NCI-H774 (cell line): ENCODE data around the gene EFCAB12.
A peak's percentile ranks its signal among the peaks of the same experiment; 100 is the strongest.
"Not testable (repeated sequence)": the region's sequence is repeated elsewhere in the genome, so short reads cannot be mapped to it uniquely, and the experiment has no call there.

ENCODE experiments used
- DNase-seq: peaks from one replicate; lab custom pipeline; 2025; lab: John Stamatoyannopoulos, UW

The EFCAB12 gene

DNA sequence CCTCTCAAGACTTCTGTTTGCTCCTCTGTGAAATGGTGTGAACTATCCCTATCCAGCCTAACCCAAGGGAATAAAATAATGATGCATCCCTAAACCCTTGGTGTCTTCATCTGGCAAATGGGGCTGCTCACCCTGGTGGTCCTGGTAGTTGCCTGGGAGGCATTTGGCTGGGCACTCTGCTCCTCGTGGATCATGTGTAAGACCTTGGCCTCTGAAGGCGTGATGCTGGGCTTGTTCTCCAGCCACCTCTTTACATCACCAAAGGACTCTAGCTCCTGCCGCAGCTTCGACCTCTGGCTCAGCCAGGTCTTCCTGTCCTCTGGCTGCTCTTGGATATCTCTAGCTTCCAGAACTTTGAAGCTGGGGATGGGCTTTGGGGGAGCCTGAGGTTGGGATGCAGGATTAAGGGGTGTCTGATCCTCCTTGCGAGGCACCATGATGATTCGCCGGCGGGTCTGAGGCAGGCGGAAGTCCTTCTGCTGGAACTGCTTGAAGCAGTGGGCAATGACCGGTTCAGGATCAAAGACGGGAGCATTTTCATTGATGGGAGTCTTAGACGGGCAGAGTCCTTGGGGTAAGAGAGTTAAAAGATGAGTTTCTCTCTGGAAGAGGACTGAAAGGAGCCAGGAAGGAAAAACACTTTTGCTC, 7.1 kb downstream of the EFCAB12 start:
- DNase-seq, result no peak

DNA sequence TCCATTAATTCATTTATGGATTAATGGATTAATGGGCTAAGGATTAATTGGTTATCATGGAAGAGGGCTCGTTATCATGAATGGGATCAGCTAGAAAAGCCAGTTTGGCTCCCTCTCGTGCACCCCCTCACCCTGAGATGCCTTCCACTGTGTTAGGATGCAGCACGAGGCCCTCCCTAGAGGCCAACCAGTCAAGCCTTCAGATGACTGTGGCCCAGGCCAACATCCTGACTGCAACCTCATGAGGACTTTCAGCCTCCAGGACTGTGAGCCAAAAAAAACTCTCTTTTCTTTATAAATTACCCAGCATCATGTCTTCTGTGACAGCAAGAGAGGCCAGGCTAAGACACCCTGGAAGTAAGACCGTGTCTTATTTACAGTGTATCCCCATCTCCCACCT, 9.0 kb downstream of the EFCAB12 start:
- no peak for DNase-seq

DNA sequence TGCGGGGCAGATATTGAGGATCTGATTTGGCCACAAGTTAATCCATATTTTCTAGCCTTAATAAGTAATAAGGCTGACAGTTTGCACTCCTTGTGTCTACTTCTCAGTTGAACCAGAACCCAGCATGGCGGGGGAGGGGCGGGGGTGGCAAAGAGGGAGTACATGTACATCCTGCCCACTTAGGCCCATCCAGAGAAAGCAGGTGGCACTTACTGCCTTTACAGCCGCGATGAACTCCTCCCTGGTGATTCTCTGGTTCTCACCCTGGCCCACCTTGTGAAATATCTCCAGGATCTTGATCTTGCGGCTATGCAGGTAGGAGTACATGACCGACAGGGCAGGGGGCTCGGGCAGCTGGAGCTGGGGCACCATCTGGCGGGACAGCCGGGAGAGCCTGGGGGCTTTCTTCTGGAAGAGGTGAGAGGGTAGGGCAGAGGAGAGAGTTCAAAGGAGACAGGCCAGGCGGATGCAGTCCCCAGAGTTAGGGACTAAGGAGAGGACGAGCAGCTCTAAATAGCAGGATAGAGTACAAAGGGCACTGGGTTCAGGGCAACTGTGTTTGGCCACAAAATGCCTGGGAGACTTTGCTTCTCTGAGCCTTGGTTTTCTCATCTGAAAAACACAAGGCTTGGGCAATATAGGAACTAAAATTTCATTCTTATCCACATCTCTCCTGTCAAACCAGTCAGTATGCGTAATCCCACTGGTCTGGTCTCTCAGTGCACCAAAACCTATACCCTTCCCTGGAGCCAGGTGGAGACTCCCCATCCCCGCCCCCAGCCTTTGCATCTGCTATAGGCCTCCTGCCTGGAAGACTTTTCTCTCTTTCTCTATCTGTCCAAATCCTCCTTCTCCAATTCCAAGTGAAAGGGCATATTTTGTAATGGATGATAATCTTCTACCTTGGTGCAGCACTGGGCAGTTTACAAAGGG, 10.1 kb downstream of the EFCAB12 start:
- DNase-seq, result no peak

DNA sequence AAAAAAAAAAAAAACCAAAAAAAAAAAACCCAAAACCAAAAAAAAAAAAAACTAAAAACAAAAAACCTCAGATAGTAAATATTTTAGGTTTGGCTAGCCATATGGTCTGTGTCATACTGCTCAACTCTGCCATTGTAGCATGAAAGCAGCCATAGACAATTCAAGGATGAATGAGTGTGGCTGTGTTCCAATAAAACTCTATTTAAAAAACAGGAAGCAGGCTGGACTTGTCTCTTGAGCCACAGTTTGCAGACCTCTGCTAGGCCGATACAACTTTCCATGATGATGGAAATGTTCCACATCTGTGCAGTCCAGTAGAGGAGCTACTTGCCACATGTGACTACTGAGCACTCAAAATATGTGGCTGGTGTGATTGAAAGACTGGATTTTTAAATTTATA, 11.1 kb downstream of the EFCAB12 start:
- DNase-seq, result no peak

DNA sequence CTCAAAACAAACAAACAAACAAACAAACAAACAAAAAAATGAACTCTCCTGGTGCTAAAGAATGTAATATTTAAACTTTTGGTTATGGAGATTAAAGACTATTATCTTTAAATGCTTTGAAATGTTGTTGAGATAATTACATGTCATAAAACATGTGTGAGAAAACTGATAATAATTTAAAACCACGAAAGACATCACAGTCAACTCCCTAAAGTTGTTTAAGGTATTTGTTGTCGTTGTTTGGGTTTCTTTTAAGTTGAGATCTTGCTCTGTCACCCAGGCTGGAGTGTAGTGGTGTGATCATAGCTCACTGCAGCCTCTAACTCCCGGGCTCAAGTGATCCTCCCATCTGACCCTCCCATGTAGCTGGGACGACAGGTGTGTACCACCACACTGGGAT, 12.0 kb downstream of the EFCAB12 start:
- DNase-seq, result no peak

DNA sequence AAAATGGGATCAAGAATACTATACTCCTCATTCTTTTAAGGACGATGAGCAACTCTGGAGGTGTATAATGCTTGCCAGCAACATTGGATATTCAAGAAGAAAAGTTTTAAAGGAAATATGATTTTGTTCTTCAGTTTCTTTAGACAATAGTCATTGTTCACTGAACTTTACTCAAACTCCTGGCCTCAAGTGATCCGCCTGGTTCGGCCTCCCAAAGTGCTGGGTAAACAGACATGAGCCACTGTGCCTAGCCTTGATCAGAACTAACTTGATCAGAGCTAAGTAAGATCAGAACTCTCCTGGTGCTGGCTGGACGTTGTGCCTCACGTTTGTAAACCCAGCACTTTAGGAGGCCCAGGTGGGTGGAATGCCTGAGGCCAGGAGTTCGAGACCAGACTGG, 12.6 kb downstream of the EFCAB12 start:
- DNase-seq, result no peak

DNA sequence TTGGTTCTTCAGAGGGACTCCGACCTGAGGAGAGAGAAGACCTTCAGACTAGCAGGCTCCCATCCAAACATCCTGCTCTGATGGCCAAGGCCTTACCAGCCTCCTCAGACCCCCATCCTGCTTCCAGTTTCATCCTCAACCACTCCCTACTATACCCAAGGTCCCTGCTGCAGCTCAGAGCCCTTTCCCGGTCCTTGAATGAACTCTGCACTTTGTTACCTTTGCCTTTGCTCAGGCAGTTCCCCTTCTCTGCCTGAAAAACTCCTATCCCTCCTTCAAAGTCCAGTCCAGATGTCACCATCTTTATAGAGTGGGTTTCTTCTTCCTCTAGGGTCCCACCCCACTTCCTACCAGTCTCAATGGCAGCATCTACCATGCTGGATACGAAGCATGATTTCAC, 13.1 kb downstream of the EFCAB12 start:
- no peak for DNase-seq

DNA sequence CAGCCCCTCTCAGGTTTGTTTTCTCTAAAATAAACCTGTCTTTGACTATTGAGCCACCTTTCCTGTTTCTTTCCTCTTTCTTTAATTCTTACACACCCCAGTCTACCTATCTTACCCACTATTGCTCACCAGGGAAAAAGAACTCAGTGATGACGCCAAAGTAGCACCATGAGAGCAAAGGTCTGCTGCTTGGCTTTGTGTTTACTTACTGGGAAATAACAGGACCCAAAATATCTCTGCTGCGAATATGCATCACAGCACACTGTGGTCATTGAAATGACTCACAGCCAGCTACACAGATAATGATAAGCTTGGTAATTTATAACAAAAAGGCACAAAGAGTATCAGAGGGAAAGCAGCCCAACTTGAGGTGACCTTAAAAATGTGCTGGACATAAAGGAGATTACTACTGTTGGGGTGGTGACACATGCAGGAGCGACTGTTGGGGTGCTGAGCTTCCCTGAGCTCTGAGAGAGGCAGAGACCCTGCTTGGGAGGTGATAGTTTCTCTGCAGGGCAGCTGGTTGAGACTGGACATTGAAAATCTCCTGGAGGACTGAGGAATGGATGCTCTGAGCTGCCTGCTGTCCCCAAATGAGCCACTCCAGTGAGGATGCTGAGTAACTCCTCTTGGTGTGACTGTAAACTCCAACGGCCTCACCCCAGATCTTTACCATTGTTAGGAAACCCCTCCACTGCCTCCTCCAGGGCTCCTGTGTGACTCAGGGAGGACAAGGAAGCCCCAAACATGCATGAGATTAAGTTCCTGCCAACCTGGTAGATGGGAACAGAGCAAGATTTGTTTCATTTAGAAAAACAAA, 14.5 kb downstream of the EFCAB12 start:
- DNase-seq, result no peak

DNA sequence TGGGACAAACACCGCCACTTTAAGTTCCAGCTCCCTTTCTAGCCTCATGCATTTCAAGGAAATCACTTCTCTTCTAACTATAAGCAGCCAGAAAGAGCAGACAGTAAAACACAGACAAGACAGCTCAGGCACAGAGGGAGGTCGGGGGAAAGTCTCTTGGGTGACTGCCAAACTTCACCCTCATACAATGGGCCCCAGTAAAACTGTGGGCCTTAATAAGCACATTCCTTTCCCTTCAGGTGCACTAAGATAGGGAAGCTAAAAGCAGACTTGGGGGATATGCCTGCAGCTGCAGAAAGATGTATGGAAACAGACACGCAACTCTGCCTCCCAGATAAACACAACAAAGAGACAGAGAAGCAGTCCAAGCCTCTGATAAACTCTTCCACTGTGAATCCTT, 15.2 kb downstream of the EFCAB12 start:
- DNase-seq, result not testable (repeated sequence)

DNA sequence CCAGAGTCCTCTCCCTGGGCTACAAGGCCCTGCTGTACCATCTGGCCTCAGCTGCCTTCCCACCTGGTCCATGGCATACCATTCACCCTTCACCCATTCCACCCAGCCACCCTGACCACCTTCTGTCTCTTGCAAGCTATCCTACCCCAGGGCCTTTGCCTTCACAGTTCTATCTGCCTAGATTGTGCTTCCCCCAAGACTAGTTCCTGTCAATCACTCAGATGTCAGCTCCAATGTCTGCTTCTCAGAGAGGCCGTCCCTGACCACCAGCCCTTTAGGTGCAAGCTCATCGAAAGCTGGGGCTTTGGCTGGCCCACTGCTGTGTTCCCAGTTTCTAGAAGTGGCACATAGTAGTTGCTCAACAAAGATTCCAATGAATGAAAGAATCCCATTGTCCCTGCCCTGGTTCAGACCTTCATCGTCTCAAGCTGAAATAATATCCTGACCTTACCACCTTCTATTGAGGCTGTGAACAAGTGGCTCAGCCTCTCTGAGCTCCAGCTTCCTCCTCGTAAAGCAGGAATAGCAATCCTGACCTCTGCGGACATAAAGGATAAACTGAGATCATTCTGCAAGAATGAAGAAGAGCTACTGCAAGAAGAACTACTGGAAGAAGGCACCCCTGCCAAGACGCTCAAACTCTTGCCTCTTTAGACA, 15.8 kb downstream of the EFCAB12 start:
- no peak for DNase-seq

DNA sequence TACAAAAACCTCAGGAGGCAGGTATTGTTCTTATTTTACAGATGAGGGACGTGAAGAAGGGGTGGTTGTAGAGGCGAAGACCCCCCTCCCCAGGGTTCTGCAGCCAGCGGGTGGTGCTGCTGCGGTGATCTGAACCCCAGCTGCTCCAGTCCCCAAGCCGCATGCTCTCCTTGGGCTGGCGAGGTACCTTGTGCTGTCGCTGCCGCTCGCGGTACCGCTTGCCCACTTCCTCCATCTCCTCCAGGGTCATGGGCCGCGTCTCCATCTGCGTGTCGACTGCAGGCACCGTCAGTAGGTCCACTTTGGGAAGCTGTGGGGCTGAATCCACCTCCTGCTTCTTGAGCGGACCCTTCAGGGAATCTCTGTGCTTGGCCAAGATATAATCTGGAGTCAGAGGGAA, 17.5 kb downstream of the EFCAB12 start:
- no peak for DNase-seq

DNA sequence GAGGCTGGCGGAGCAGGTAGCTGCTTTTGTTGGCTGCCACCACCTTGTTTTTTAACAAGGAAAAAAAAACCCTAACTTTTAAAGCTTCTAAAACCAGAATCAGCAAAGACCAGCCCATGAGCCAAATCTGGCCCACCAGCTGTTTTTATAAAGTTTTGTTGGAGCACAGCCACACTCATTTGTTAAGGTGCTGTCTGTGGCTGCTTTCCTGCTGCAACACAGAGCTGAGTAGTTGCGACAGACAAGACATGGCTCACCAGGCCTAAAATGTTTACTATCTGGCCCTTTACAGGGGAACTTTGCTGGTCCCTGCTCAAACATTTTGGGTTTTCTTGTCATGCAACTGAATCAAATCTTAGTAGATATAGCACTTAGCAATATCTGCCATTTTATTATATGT, 18.9 kb downstream of the EFCAB12 start:
- no peak for DNase-seq

DNA sequence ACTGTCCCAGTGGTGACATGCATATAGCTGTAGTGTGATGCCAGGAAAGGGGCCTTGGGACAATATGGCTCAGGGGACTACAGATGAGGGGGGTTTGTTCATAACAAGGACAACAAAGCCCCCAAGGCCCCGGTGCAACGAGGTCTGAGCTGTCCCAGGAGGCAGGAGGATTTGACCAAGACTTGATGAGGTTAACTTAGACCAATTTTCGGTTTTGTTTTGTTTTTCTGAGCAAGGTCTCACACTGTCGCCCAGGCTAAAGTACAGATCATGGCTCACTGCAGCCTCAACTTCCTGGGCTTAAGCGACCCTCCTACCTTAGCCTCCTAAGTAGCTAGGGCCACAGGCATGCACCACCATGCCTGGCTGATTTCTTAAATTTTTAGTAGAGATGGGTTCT, 23.8 kb downstream of the EFCAB12 start:
- no peak for DNase-seq

DNA sequence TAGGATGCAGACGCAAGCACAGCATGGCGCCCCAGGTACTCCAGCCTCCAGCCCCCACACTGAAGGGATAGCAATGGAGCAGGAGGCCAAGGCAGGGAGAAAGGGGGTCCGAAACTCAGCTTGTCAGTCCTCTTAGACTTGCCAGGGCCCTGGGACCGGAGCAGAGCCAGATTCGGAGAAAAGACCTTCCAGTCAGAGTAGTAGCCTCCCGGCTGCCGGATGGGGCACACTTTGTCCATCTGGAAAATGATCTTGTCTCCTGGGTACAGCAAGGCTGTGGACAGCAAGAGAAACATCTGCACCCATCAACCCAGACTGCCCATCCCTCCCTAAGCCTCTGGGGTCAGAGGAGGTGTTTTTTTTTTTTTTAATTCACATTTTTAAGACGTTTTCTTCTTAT, 24.3 kb downstream of the EFCAB12 start:
- no peak for DNase-seq

DNA sequence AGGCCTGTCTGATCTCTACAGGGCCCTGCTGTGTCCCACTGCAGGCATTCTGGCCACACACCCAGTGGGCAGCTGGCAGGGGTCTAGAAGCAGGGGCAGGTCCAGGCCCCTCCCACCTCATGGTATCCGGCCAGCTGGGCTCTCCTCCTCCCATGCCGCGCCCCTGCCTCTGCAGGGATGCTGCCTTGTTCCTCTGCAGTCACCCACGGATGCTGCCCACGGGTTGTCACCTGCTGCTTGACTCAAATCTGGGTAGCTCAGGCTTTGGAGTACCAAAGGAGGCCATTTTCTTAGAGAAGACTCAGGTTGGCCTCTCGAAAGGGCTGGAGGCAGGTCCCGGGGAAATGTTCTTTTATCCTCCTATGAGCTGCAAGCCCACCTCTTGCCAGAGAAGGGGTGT, 25.0 kb downstream of the EFCAB12 start:
- DNase-seq, result no peak

DNA sequence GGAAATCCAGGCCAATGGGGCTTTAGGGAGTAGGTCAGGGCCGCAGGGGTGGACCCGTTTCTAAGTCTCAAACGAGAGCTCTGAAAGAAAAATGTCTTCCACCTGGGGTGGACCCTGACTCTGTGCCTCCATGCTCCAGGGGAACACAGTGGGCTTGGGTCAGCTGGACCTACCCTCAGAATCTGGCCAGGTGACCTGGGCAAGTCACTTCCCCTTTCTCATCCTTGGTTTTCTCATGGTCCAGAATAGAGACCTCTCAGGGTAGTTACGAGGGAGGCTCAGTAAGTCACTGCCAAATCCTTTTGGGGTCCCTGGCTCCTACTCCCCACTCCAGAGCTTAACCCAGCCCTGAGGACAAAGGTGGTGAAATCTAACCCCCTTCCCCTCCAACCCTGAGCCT, 25.8 kb downstream of the EFCAB12 start:
- no peak for DNase-seq

DNA sequence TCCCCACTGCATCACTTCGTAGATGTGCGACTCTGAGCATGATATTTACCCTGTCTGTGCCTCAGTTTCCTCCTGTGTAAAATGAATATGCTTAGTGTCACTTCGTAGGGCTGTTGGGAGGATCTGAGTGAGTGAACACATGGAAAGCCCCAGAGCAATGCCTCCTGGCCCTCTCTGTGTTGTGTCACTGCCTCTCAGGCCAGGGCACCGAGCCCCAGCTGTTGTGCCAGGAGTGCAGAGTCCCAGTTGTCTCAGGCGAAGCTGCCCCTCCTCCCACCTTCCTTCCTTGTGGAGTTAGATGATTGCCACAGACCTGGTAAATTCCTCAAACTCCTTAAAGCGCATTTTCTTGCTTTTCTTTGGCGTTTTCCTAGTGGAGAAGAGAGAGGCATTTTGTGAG, 26.2 kb downstream of the EFCAB12 start:
- no peak for DNase-seq

DNA sequence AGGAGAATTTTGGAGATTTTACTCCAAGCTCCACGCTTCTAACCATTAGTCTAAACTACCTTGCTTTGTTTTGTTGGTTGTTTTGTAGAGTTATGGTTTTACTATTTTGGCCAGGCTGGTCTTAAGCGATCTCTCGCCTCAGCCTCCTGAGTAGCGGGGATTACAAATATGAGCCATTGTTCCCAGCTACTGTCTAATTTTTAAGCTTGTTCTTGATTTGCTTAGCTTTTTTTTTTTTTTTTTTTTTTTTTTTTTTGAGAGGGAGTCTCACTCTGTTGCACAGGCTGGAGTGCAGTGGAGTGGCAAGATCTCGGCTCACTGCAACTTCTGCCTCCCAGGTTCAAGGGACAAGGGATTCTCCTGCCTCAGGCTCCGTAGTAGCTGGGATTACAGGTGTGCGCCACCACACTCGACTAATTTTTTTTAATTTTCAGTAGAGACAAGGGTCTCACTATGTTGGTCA, 28.5 kb downstream of the EFCAB12 start:
- peak; percentile 61 for DNase-seq

DNA sequence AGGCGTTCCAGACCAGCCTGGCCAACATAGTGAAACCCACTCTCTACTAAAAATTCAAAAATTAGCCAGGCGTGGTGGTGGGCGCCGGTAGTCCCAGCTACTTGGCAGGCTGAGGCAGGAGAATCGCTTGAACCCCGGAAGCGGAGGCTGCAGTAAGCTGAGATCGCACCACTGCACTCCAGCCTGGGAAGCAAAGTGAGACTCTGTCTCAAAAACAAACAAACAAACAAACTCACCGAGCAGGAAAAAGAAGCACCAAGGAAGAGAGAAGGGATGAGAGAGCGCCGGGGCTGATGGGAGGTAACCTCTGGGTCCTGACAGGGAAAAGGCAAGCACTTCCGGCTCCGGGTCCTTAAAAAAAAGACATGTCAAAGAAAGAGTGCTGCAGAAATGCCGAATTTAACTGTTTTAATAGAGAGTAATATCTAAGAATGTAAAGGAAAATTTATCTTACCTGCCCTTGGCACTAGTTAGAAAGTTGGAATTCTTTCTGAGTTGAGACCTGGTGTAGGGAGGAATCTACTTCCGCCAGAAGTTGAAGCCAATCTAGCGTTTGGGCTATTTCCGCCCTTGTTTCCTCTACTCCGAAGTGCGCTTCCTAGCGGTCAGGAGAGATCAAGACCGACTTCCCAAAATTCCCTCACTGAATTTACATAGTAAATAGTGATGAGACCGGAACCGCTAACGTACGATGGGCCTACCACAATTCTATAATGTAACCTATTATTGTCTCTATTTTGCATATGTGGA, 29.1 kb downstream of the EFCAB12 start:
- peak; percentile 95 for DNase-seq

DNA sequence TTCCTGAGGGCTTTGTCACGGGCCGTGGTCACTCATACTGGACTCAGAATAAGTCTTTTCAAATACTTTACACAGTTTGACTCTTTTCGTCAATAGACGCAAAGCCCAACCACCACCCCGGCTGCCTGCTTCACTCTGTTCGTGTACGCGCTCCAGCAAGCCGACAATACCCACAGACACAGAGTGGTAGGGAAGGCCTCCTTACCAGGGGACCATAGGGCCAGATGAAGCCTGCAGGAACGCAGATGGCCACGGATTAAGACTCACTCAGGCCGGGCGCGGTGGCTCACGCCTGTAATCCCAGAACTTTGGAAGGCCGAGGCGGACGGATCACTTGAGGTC, 29.7 kb downstream of the EFCAB12 start:
- DNase-seq, result no peak

DNA sequence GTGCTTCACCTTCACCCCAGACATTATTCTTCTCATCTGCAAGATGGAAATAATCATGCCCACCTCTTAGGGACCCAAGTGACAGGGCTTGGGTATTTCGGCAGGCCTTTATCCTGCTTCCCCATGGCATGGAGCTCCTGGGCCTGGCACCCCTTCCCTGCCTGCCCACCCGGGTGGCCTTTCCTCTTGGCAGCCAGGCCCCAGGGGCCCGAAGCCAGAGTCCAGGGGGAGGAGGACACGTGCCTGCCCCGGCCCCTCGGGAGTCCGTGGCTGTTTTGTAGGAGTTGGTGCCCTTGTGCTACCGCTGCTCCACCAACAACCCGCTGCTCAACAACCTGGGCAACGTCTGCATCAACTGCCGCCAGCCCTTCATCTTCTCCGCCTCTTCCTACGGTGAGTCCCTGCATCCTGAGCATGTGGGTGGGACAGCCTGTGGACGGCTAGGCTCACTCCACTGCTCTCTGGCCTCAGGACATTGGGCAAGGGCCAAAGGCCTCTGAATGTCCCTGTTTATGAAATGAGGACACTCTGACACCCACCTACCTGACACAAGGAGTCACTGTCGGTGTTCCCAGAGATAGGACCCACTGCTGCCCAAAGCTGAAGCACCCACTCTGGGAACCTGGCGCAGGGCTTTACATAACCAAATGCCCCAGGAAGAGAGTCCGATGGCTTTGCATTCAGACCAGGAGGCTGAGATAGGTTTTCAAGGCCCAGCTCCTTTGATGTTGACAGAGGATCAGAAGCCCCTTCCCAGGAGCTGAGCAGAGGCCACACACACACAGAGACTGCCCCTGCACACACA, 34.5 kb downstream of the EFCAB12 start:
- DNase-seq, result not testable (repeated sequence)
